IPS-20b (cell line): Measurements from ENCODE around the gene ITPR2.

Source experiments
- H3K27ac ChIP-seq: one replicate; pipeline ENCODE4 v1.5.1; 2013; ENCODE audit warnings: low read length
- H3K27me3 ChIP-seq: 2 replicates; pipeline ENCODE4 v1.6.1; 2013; ENCODE audit warnings: mild to moderate bottlenecking, low read length, inconsistent platforms; ENCODE audit not compliant: insufficient read depth
- H3K36me3 ChIP-seq: 2 replicates; pipeline ENCODE4 v1.6.1; 2013; ENCODE audit warnings: low read depth, mild to moderate bottlenecking, inconsistent platforms, low read length, moderate library complexity; ENCODE audit not compliant: insufficient read depth
- H3K4me1 ChIP-seq: 2 replicates; pipeline ENCODE4 v1.6.1; 2013; ENCODE audit warnings: mild to moderate bottlenecking, control low read depth, inconsistent platforms, low read length, moderate library complexity; ENCODE audit not compliant: insufficient read depth
- H3K4me3 ChIP-seq: 2 replicates; pipeline ENCODE4 v1.5.1; 2013; ENCODE audit warnings: mild to moderate bottlenecking, low read length, inconsistent platforms
- H3K9ac ChIP-seq: 2 replicates; pipeline ENCODE4 v1.6.1; 2013; ENCODE audit warnings: low read depth, mild to moderate bottlenecking, inconsistent platforms, low read length, moderate library complexity
- H3K9me3 ChIP-seq: 2 replicates; pipeline ENCODE4 v1.6.1; 2013; ENCODE audit warnings: mild to moderate bottlenecking, low read depth, low read length, inconsistent platforms; ENCODE audit not compliant: insufficient read depth

Gene ITPR2

GRCh38 chr12:26563552-26563951, 269.4 kb downstream of the ITPR2 start:
- Histone ChIP-seq H3K27me3 (no peaks in the 10 kb centered on the region), H3K4me3 (no peak overlapping the region), H3K27ac (no peak overlapping the region), H3K36me3 (no peaks in the 10 kb centered on the region; the same call in 1 of the 2 replicates), H3K4me1 (no peaks in the 10 kb centered on the region), H3K9ac (no peak overlapping the region), H3K9me3 (no peaks in the 10 kb centered on the region)

GRCh38 chr12:26557326-26557725, 275.7 kb downstream of the ITPR2 start:
- Histone ChIP-seq H3K27me3 (no peaks in the 10 kb centered on the region), H3K4me1 (no peaks in the 10 kb centered on the region), H3K4me3 (no peak overlapping the region), H3K9ac (no peak overlapping the region), H3K9me3 (no peaks in the 10 kb centered on the region), H3K27ac (no peak overlapping the region), H3K36me3 (peaks cover 9% of the 10 kb centered on the region; the same call in 1 of the 2 replicates)

GRCh38 chr12:26556916-26557315, 276.1 kb downstream of the ITPR2 start:
- H3K36me3 ChIP-seq = peaks cover 9% of the 10 kb centered on the region; the same call in 1 of the 2 replicates
- H3K4me1 ChIP-seq = no peaks in the 10 kb centered on the region
- H3K27ac ChIP-seq = no peak overlapping the region
- no peak overlapping the region for H3K9ac ChIP-seq
- H3K27me3 ChIP-seq = no peaks in the 10 kb centered on the region
- no peak overlapping the region for H3K4me3 ChIP-seq
- no peaks in the 10 kb centered on the region for H3K9me3 ChIP-seq

- Histone ChIP-seq H3K4me3 (no peak overlapping the region), H3K36me3 (peaks cover 9% of the 10 kb centered on the region; the same call in 1 of the 2 replicates)
Measured at GRCh38 chr12:26555139-26555538, 277.9 kb downstream of the ITPR2 start.

DNA sequence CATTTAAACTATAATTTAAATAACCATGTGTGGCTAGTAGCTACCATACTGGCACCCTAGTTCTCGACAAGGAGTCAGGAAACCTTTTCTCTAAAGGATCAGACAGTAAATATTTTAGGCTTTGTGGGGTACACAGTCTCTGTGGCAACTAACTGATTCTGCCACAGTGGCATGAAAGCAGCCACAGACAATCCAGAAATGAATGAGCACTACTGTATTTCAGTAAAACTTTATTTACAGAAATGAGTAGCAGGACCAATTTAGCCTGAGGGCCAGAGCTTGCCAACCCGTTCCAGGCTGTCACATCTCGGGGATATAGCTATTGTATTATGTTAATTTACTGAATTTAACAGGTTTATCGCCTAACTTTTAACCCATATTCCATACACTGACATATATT, 278.7 kb downstream of the ITPR2 start:
- Histone ChIP-seq H3K36me3 (peaks cover 9% of the 10 kb centered on the region; the same call in 1 of the 2 replicates), H3K4me3 (no peak overlapping the region), H3K27ac (no peak overlapping the region), H3K4me1 (no peaks in the 10 kb centered on the region), H3K27me3 (no peaks in the 10 kb centered on the region), H3K9ac (no peak overlapping the region), H3K9me3 (no peaks in the 10 kb centered on the region)

More at GRCh38 chr12:26555139-26555538, 277.9 kb downstream of the ITPR2 start:
- Histone ChIP-seq H3K27me3 (no peaks in the 10 kb centered on the region), H3K27ac (no peak overlapping the region), H3K9me3 (no peaks in the 10 kb centered on the region), H3K4me1 (no peaks in the 10 kb centered on the region), H3K9ac (no peak overlapping the region)

- Histone ChIP-seq H3K9me3 (no peaks in the 10 kb centered on the region), H3K36me3 (peaks cover 9% of the 10 kb centered on the region; the same call in 1 of the 2 replicates)
Measured at GRCh38 chr12:26551385-26551784, 281.6 kb downstream of the ITPR2 start.

GRCh38 chr12:26548227-26548626, 284.8 kb downstream of the ITPR2 start:
- peaks cover 7% of the 10 kb centered on the region; the same call in 1 of the 2 replicates for H3K36me3 ChIP-seq
- no peak overlapping the region for H3K9ac ChIP-seq
- H3K4me3 ChIP-seq = no peak overlapping the region
- peaks cover 10% of the 10 kb centered on the region for H3K9me3 ChIP-seq
- no peaks in the 10 kb centered on the region for H3K4me1 ChIP-seq
- no peak overlapping the region for H3K27ac ChIP-seq
- H3K27me3 ChIP-seq = no peaks in the 10 kb centered on the region

More at GRCh38 chr12:26551385-26551784, 281.6 kb downstream of the ITPR2 start:
- no peaks in the 10 kb centered on the region for H3K4me1 ChIP-seq
- H3K27me3 ChIP-seq = no peaks in the 10 kb centered on the region
- H3K27ac ChIP-seq = no peak overlapping the region
- no peak overlapping the region for H3K9ac ChIP-seq
- no peak overlapping the region for H3K4me3 ChIP-seq

GRCh38 chr12:26546535-26547314, 286.3 kb downstream of the ITPR2 start:
- Histone ChIP-seq H3K4me3 (no peak overlapping the region), H3K9me3 (peaks cover 10% of the 10 kb centered on the region), H3K9ac (no peak overlapping the region), H3K27me3 (no peaks in the 10 kb centered on the region), H3K27ac (no peak overlapping the region), H3K36me3 (peaks cover 7% of the 10 kb centered on the region; the same call in 1 of the 2 replicates), H3K4me1 (no peaks in the 10 kb centered on the region)

- Histone ChIP-seq H3K27ac (no peak overlapping the region), H3K4me3 (no peak overlapping the region), H3K36me3 (no peaks in the 10 kb centered on the region), H3K9ac (no peak overlapping the region), H3K27me3 (no peaks in the 10 kb centered on the region), H3K9me3 (no peaks in the 10 kb centered on the region), H3K4me1 (no peaks in the 10 kb centered on the region)
Measured at GRCh38 chr12:26539131-26539530, 293.9 kb downstream of the ITPR2 start.

DNA sequence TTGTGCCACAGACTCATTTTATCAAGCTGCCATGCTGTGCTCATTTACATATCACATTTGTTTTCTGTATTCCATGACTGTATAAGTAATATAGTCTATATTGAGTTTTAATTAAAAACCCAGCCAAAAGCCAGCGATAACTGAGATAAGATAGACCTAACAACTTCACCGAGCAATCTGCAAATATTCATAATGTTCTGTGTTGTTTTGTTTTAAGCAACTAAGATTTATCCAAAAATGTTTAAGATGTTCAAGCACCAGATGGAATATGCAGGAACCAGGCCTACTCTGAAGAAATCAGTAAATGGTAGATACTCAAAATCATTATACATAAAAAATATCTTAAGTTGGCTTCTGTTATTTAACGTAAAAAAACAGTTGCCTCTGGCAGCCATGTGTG, 295.3 kb downstream of the ITPR2 start:
- no peaks in the 10 kb centered on the region for H3K27me3 ChIP-seq
- no peak overlapping the region for H3K27ac ChIP-seq
- H3K36me3 ChIP-seq = no peaks in the 10 kb centered on the region
- no peak overlapping the region for H3K4me3 ChIP-seq
- no peaks in the 10 kb centered on the region for H3K4me1 ChIP-seq
- H3K9me3 ChIP-seq = no peaks in the 10 kb centered on the region
- no peak overlapping the region for H3K9ac ChIP-seq

- Histone ChIP-seq H3K27me3 (no peaks in the 10 kb centered on the region), H3K4me3 (no peak overlapping the region), H3K9ac (no peak overlapping the region), H3K9me3 (no peaks in the 10 kb centered on the region), H3K27ac (no peak overlapping the region), H3K4me1 (no peaks in the 10 kb centered on the region), H3K36me3 (no peaks in the 10 kb centered on the region)
Measured at GRCh38 chr12:26537126-26537525, 295.9 kb downstream of the ITPR2 start.

- Histone ChIP-seq H3K4me1 (no peaks in the 10 kb centered on the region), H3K27ac (no peak overlapping the region), H3K27me3 (no peaks in the 10 kb centered on the region), H3K4me3 (no peak overlapping the region), H3K9ac (no peak overlapping the region), H3K9me3 (no peaks in the 10 kb centered on the region), H3K36me3 (no peaks in the 10 kb centered on the region)
Measured at GRCh38 chr12:26535826-26536225, 297.2 kb downstream of the ITPR2 start.
